Thoracic aorta (tissue), 2 donors: Measurements from ENCODE around the gene SPTBN4. TPM values are rescaled to one million over a fixed set of nuclear protein-coding genes. Genes with fewer than 3 reads are reported as not detected.

Experiments
- ATAC-seq: fragments of 150-250 bp; one replicate; pipeline ENCODE4 v1.8.0; 2017; ENCODE audit warnings: low read depth; ENCODE audit not compliant: insufficient number of reproducible peaks, low FRiP score
- DNase-seq: peaks from one replicate; pipeline ENCODE4 v3.0.0-alpha.2; 2020; ENCODE audit warnings: low spot score
- H3K27ac ChIP-seq, 2 donors: fragments of 200-600 bp; sonication (generic); 1 replicate in 1 of 2; 2 replicates in 1 of 2; pipeline ENCODE4 v1.5.1; 2016; ENCODE audit warnings: mild to moderate bottlenecking in 2 of 2, moderate library complexity in 2 of 2
- H3K27me3 ChIP-seq: fragments of 200-600 bp; sonication (generic); replicated peaks from 2 replicates; pipeline ENCODE4 v1.6.0; 2016; ENCODE audit warnings: mild to moderate bottlenecking; ENCODE audit not compliant: insufficient read depth
- H3K36me3 ChIP-seq: fragments of 200-600 bp; sonication (generic); one replicate; pipeline ENCODE4 v1.5.1; 2016
- H3K4me1 ChIP-seq, 2 donors: fragments of 200-600 bp; sonication (generic); 1 replicate in 1 of 2; 2 replicates in 1 of 2; pipeline versions ENCODE4 v1.5.1 to v1.6.0; 2016; ENCODE audit warnings: low read depth in 2 of 2, mild to moderate bottlenecking in 1 of 2; ENCODE audit not compliant: control insufficient read depth in 1 of 2
- H3K4me3 ChIP-seq: fragments of 200-600 bp; sonication (generic); 2 replicates; pipeline ENCODE4 v1.5.1; 2016; ENCODE audit warnings: mild to moderate bottlenecking
- H3K9me3 ChIP-seq: fragments of 200-600 bp; sonication (generic); 2 replicates; pipeline ENCODE4 v1.5.1; 2016
- CTCF ChIP-seq: fragments of 200-600 bp; sonication (generic); IDR thresholded peaks from one replicate; pipeline ENCODE4 v1.5.1; 2019; ENCODE audit warnings: antibody characterized with exemption
- total RNA-seq, 2 donors: library from RNA; depleted of rRNA; stranded (reverse); fragments of >200 nt; gene quantifications; one replicate each; pipeline versions ENCODE4 v1.1.0 to v1.2.3, GENCODE V29; 2016

Gene SPTBN4
- total RNA-seq, 2 donors from 2014 or later = 2.0 to 7.0 TPM

- ATAC-seq = peak; percentile 91
- Histone ChIP-seq H3K27me3 (no peaks in the 10 kb centered on the region), H3K4me3 (peak overlapping the region; percentile 77), H3K9me3 (no peaks in the 10 kb centered on the region), H3K36me3 (no peaks in the 10 kb centered on the region), H3K27ac (peak overlapping the region; percentile 92 to 98), H3K4me1 (peaks cover 15 to 17% of the 10 kb centered on the region in 2 donors)
- TF ChIP-seq CTCF = no peak
- DNase-seq = peak; percentile 52
Measured at GRCh38 chr19:40433391-40434216, 33.2 kb upstream of the SPTBN4 start.

- Histone ChIP-seq H3K27ac (no peak overlapping the region), H3K9me3 (no peaks in the 10 kb centered on the region), H3K4me1 (peaks cover 20% of the 10 kb centered on the region in 2 donors), H3K4me3 (no peak overlapping the region), H3K36me3 (peaks cover 18% of the 10 kb centered on the region), H3K27me3 (no peaks in the 10 kb centered on the region)
- TF ChIP-seq CTCF = no peak
- DNase-seq (no peak), ATAC-seq (no peak)
Measured at GRCh38 chr19:40438284-40438683, 28.5 kb upstream of the SPTBN4 start.

DNA sequence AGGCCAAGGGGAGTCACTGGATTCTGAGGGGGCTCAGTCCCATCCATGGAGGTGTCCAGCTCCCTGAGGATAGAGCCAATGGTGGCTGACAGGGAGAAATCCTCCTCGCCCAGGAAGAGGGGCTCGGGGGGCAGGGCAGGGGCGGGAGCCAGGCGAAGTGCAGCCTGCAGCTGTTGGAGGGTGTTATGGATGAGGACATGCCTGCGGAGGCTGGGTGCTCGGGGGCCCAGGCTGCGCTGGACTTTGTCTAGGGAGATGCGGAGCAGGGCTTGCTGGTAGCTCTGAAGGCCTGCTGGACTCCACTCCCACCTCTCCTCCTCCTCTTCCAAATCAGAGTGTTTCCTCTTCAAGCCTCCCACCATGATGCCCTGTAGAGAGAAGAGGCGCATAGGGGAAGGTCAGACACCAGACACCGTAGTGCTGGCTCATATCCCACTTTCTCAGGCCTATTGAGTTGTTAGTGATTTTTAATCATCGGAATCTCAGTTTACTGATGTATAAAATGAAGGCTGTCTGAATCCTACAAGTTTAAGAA, 25.0 kb upstream of the SPTBN4 start:
- DNase-seq (no peak), ATAC-seq (no peak)
- Histone ChIP-seq H3K4me1 (peaks cover 14 to 20% of the 10 kb centered on the region in 2 donors), H3K4me3 (no peak overlapping the region), H3K36me3 (peaks cover 18% of the 10 kb centered on the region), H3K27me3 (no peaks in the 10 kb centered on the region), H3K9me3 (no peaks in the 10 kb centered on the region), H3K27ac (no peak overlapping the region)
- TF ChIP-seq CTCF = no peak

GRCh38 chr19:40442328-40443130, 24.3 kb upstream of the SPTBN4 start:
- Histone ChIP-seq H3K36me3 (peaks cover 18% of the 10 kb centered on the region), H3K27ac (peak overlapping the region; percentile 67 to 96), H3K27me3 (no peaks in the 10 kb centered on the region), H3K4me3 (peak overlapping the region; percentile 93), H3K9me3 (no peaks in the 10 kb centered on the region), H3K4me1 (peaks cover 14 to 20% of the 10 kb centered on the region in 2 donors)
- ATAC-seq (no peak), DNase-seq (no peak)
- no peak for TF ChIP-seq CTCF
